T-cell (primary cell): ENCODE data around the gene SYNE2. TPM values are rescaled to one million over a fixed set of nuclear protein-coding genes. Genes with fewer than 3 reads are reported as not detected.

ENCODE experiments used
- ATAC-seq, 4 experiments: fragments of 200-7000 bp in 3 of 4; fragments of 150-1000 bp in 1 of 4; cut with Tn5 transposase; replicated peaks in 1 of 4; 1 replicate in 3 of 4; 2 replicates in 1 of 4; pipeline ENCODE4 v1.10.0; 2021; ENCODE audit warnings: moderate library complexity in 3 of 4, mild to moderate bottlenecking in 2 of 4, moderate number of reproducible peaks in 1 of 4
- CTCF ChIA-PET, 2 donors: fragments of 300-600 bp; sonication (Branson Sonifier 250); formaldehyde crosslinking; loops; one replicate each; lab custom pipeline; 2022; ENCODE audit warnings: antibody characterized with exemption in 2 of 2; lab: Charles Lee
- POLR2A ChIA-PET, 2 donors: fragments of 300-600 bp; sonication (Branson Sonifier 250); formaldehyde crosslinking; loops; one replicate each; lab custom pipeline; 2022; ENCODE audit warnings: antibody characterized with exemption in 2 of 2; lab: Charles Lee
- DNase-seq, 35 experiments: peaks; one replicate each; pipeline versions ENCODE4 v3.0.0 to v3.0.0-alpha.2; 2013 to 2023
- H3K27ac ChIP-seq: one replicate; pipeline ENCODE4 v1.5.1; 2013; ENCODE audit warnings: low read length
- H3K27me3 ChIP-seq, 2 experiments: replicated peaks in 1 of 2; 1 replicate in 1 of 2; 2 replicates in 1 of 2; pipeline versions ENCODE4 v1.6.1 to v1.7.0; 2013; ENCODE audit warnings: low read length in 1 of 2, mixed read lengths in 1 of 2; ENCODE audit not compliant: control insufficient read depth in 2 of 2, insufficient read depth in 2 of 2; ENCODE audit errors: extremely low read depth in 1 of 2
- H3K36me3 ChIP-seq, 2 donors: 1 replicate in 1 of 2; 2 replicates in 1 of 2; pipeline versions ENCODE4 v1.6.1 to v1.7.0; 2013; ENCODE audit warnings: low read length in 1 of 2; ENCODE audit not compliant: control insufficient read depth in 2 of 2, insufficient read depth in 1 of 2; ENCODE audit errors: extremely low read depth in 1 of 2
- H3K4me1 ChIP-seq, 2 experiments: 1 replicate in 1 of 2; 2 replicates in 1 of 2; pipeline versions ENCODE4 v1.6.1 to v1.7.0; 2013; ENCODE audit warnings: low read length in 2 of 2, mixed read lengths in 1 of 2; ENCODE audit not compliant: insufficient read depth in 2 of 2, control insufficient read depth in 1 of 2; ENCODE audit errors: extremely low read depth in 1 of 2
- H3K4me3 ChIP-seq, 2 donors: 1 replicate in 1 of 2; 2 replicates in 1 of 2; pipeline versions ENCODE4 v1.5.1 to v1.7.0; 2013; ENCODE audit warnings: mild to moderate bottlenecking in 2 of 2, low read length in 1 of 2, moderate library complexity in 1 of 2; ENCODE audit not compliant: control insufficient read depth in 1 of 2; ENCODE audit errors: extremely low read depth in 1 of 2
- H3K9me3 ChIP-seq: 2 replicates; pipeline ENCODE4 v1.7.0; 2013
- H3K27ac Mint-ChIP-seq, 2 donors: one replicate each; pipeline ENCODE4 v1.8.0; 2020 to 2021; ENCODE audit warnings: mild to moderate bottlenecking in 2 of 2, mixed read lengths in 2 of 2
- H3K27me3 Mint-ChIP-seq, 2 donors: one replicate each; pipeline ENCODE4 v1.8.0; 2021 to 2022; ENCODE audit warnings: mixed read lengths in 2 of 2
- H3K36me3 Mint-ChIP-seq: one replicate; pipeline ENCODE4 v1.8.0; 2021; ENCODE audit warnings: mixed read lengths
- H3K4me1 Mint-ChIP-seq, 3 donors: one replicate each; pipeline ENCODE4 v1.8.0; 2020 to 2022; ENCODE audit warnings: mixed read lengths in 3 of 3, mild to moderate bottlenecking in 1 of 3
- H3K4me3 Mint-ChIP-seq, 3 donors: one replicate each; pipeline ENCODE4 v1.8.0; 2020 to 2022; ENCODE audit warnings: mild to moderate bottlenecking in 3 of 3, mixed read lengths in 3 of 3, moderate library complexity in 3 of 3
- H3K9me3 Mint-ChIP-seq, 3 donors: one replicate each; pipeline ENCODE4 v1.8.0; 2020 to 2022; ENCODE audit warnings: mixed read lengths in 3 of 3
- WGBS: methylation state at CpG from one replicate; pipeline ENCODE4 v1.1.5; 2013; ENCODE audit warnings: missing lambda C conversion rate; ENCODE audit not compliant: insufficient coverage; 5-methylcytosine and 5-hydroxymethylcytosine counted together
- total RNA-seq, 35 experiments: library from RNA in 6 of 35; stranded (reverse) in 6 of 35; fragments of 120-200 nt in 1 of 35; gene quantifications; one replicate each; pipeline versions ENCODE4 v1.2.1 to v1.2.4 and lab custom pipeline; 2013 to 2026

The SYNE2 gene
- total RNA-seq, 5 donors from 2014 or later (not counting 1 experiment from before 2014, with no cell fraction given) = 150 to 321 (median 229) TPM

- Mint-ChIP-seq H3K36me3 (peaks cover 49% of the 10 kb centered on the region), H3K27me3 (no peaks in the 10 kb centered on the region), H3K9me3 (no peaks in the 10 kb centered on the region), H3K4me1 (peaks cover 7 to 29% (median 20%) of the 10 kb centered on the region in 3 donors), H3K27ac (peak overlapping the region in 1 of 2 donors; percentile 59), H3K4me3 (no peak overlapping the region)
- ChIA-PET CTCF (interaction anchor here (0.7 to 0.9 kb wide), 6 partner anchors 70 to 379 kb away, joined by 3 to 4 read pairs (median 3); partner anchors contain the start of gene SYNE2 (in 1 of the 2)), POLR2A (interaction anchor here in 1 of 2 donors (0.6 kb wide), 1 partner anchor 77 kb away, joined by 4 read pairs; no protein-coding TSS in a partner anchor)
- ATAC-seq (no peak), DNase-seq (no peak)
- peaks cover 0 to 2% of the 10 kb centered on the region in 2 experiments for H3K4me1 ChIP-seq
- H3K27me3 ChIP-seq = no peaks in the 10 kb centered on the region
- no peak overlapping the region for H3K27ac ChIP-seq
- no peaks in the 10 kb centered on the region for H3K9me3 ChIP-seq
- H3K4me3 ChIP-seq = no peak overlapping the region
- peaks cover 0 to 21% of the 10 kb centered on the region in 2 donors for H3K36me3 ChIP-seq
These were observed 70.6 kb downstream of the SYNE2 start for GRCh38 chr14:63923422-63923752.

- no peak for DNase-seq
- Mint-ChIP-seq H3K27ac (no peak overlapping the region), H3K9me3 (no peaks in the 10 kb centered on the region), H3K27me3 (no peaks in the 10 kb centered on the region), H3K4me1 (peaks cover 7 to 31% (median 20%) of the 10 kb centered on the region in 3 donors), H3K36me3 (peaks cover 52% of the 10 kb centered on the region), H3K4me3 (no peak overlapping the region)
- ChIA-PET CTCF (interaction anchor here in 1 of 2 donors (0.5 kb wide), 1 partner anchor 176 kb away, joined by 3 read pairs; no protein-coding TSS in a partner anchor), POLR2A (no interaction called here)
- Histone ChIP-seq H3K27me3 (no peaks in the 10 kb centered on the region), H3K4me1 (peaks cover 0 to 2% of the 10 kb centered on the region in 2 experiments), H3K9me3 (no peaks in the 10 kb centered on the region), H3K27ac (no peak overlapping the region), H3K36me3 (peaks cover 0 to 16% of the 10 kb centered on the region in 2 donors), H3K4me3 (no peak overlapping the region)
- no peak for ATAC-seq
These were observed 71.6 kb downstream of the SYNE2 start for GRCh38 chr14:63924375-63924774.

GRCh38 chr14:63926641-63927040 lies 73.8 kb downstream of the SYNE2 start:
- Histone ChIP-seq H3K4me1 (peaks cover 0 to 2% of the 10 kb centered on the region in 2 experiments), H3K4me3 (no peak overlapping the region), H3K9me3 (no peaks in the 10 kb centered on the region), H3K36me3 (peaks cover 0 to 5% of the 10 kb centered on the region in 2 donors), H3K27me3 (no peaks in the 10 kb centered on the region), H3K27ac (no peak overlapping the region)
- POLR2A ChIA-PET = no interaction called here
- ATAC-seq (no peak), DNase-seq (no peak)
- Mint-ChIP-seq H3K36me3 (peaks cover 56% of the 10 kb centered on the region), H3K27ac (peak overlapping the region in 1 of 2 donors; percentile 47), H3K9me3 (peaks cover 0 to 2% (median 0%) of the 10 kb centered on the region in 3 donors), H3K27me3 (no peaks in the 10 kb centered on the region), H3K4me3 (no peak overlapping the region), H3K4me1 (peaks cover 7 to 40% (median 27%) of the 10 kb centered on the region in 3 donors)
- CTCF ChIA-PET = no interaction called here
- 100% methylated on average over 1 of the region's 2 CpGs for WGBS

GRCh38 chr14:63928744-63929174 lies 76.0 kb downstream of the SYNE2 start:
- peaks cover 0 to 5% of the 10 kb centered on the region in 2 donors for H3K36me3 ChIP-seq
- WGBS = 100% methylated on average over 1 of the region's 3 CpGs
- Mint-ChIP-seq H3K9me3 (peaks cover 0 to 2% (median 0%) of the 10 kb centered on the region in 3 donors), H3K27ac (peak overlapping the region in 1 of 2 donors; percentile 34), H3K36me3 (peaks cover 44% of the 10 kb centered on the region), H3K4me1 (peaks cover 15 to 49% (median 35%) of the 10 kb centered on the region in 3 donors), H3K4me3 (no peak overlapping the region), H3K27me3 (no peaks in the 10 kb centered on the region)
- H3K9me3 ChIP-seq = no peaks in the 10 kb centered on the region
- POLR2A ChIA-PET = no interaction called here
- ATAC-seq (no peak), DNase-seq (no peak)
- CTCF ChIA-PET = interaction anchor here in 1 of 2 donors (0.6 kb wide), 1 partner anchor 485 kb away, joined by 3 read pairs; no protein-coding TSS in a partner anchor
- peaks cover 0 to 6% of the 10 kb centered on the region in 2 experiments for H3K4me1 ChIP-seq
- no peak overlapping the region for H3K27ac ChIP-seq
- no peaks in the 10 kb centered on the region for H3K27me3 ChIP-seq
- H3K4me3 ChIP-seq = no peak overlapping the region

GRCh38 chr14:63933110-63933509 lies 80.3 kb downstream of the SYNE2 start:
- peak overlapping the region in 1 of 2 donors; percentile 26 for H3K4me3 ChIP-seq

GRCh38 chr14:63933711-63934110 lies 80.9 kb downstream of the SYNE2 start:
- peak overlapping the region in 1 of 3 donors; percentile 33 for H3K4me3 Mint-ChIP-seq
- peaks cover 4% of the 10 kb centered on the region for H3K36me3 Mint-ChIP-seq
- H3K27me3 Mint-ChIP-seq = no peaks in the 10 kb centered on the region
- peak overlapping the region; percentile 44 to 49 for H3K27ac Mint-ChIP-seq
- H3K4me1 Mint-ChIP-seq = peaks cover 23 to 45% (median 39%) of the 10 kb centered on the region in 3 donors
- H3K27ac ChIP-seq = peak overlapping the region; percentile 55
- no peaks in the 10 kb centered on the region for H3K27me3 ChIP-seq
- H3K4me3 ChIP-seq = no peak overlapping the region
- CTCF ChIA-PET = interaction anchor here in 1 of 2 donors (0.6 to 0.8 kb wide), 2 partner anchors 26 to 53 kb away, joined by 3 read pairs; no protein-coding TSS in a partner anchor
- no peak for ATAC-seq
- no peaks in the 10 kb centered on the region for H3K36me3 ChIP-seq
- H3K9me3 ChIP-seq = no peaks in the 10 kb centered on the region
- H3K4me1 ChIP-seq = peaks cover 9 to 29% of the 10 kb centered on the region in 2 experiments
- 100% methylated on average over 2 of the region's 3 CpGs for WGBS
- DNase-seq = no peak
- POLR2A ChIA-PET = interaction anchor here (0.6 to 1.1 kb wide), 2 partner anchors 70 kb away, joined by 3 read pairs; no protein-coding TSS in a partner anchor
- peaks cover 0 to 2% (median 0%) of the 10 kb centered on the region in 3 donors for H3K9me3 Mint-ChIP-seq

More at GRCh38 chr14:63933110-63933509, 80.3 kb downstream of the SYNE2 start:
- Mint-ChIP-seq H3K4me1 (peaks cover 23 to 49% (median 42%) of the 10 kb centered on the region in 3 donors), H3K4me3 (peak overlapping the region in 2 of 3 donors; percentile 33 to 62), H3K27me3 (no peaks in the 10 kb centered on the region), H3K27ac (peak overlapping the region; percentile 48 to 49), H3K9me3 (peaks cover 0 to 2% (median 0%) of the 10 kb centered on the region in 3 donors), H3K36me3 (peaks cover 10% of the 10 kb centered on the region)
- DNase-seq (peak in 1 of 35 experiments; percentile 35), ATAC-seq (peak in 3 of 4 experiments; percentile 38 to 67 (median 58))
- peak overlapping the region; percentile 55 for H3K27ac ChIP-seq
- ChIA-PET POLR2A (interaction anchor here (0.6 to 1.1 kb wide), 2 partner anchors 69 to 70 kb away, joined by 3 read pairs; no protein-coding TSS in a partner anchor), CTCF (interaction anchor here (0.6 to 0.8 kb wide), 4 partner anchors 25 to 502 kb away, joined by 3 to 4 read pairs (median 3); no protein-coding TSS in a partner anchor)
- no peaks in the 10 kb centered on the region for H3K27me3 ChIP-seq
- H3K4me1 ChIP-seq = peaks cover 3 to 23% of the 10 kb centered on the region in 2 experiments
- H3K36me3 ChIP-seq = no peaks in the 10 kb centered on the region
- H3K9me3 ChIP-seq = no peaks in the 10 kb centered on the region
- 60% methylated on average over 2 of the region's 3 CpGs for WGBS
